Activated T-cell treated with anti-CD3 and anti-CD28 coated beads, Interleukin-2, amount 50 U/mL, for 4 hours (primary cell): ENCODE data around the gene MALRD1. TPM values are rescaled to one million over a fixed set of nuclear protein-coding genes. Genes with fewer than 3 reads are reported as not detected.

Experiments
- ATAC-seq, 2 donors: fragments of 200-7000 bp; cut with Tn5 transposase; one replicate each; pipeline ENCODE4 v1.10.0; 2021
- DNase-seq: peaks from one replicate; pipeline ENCODE4 v3.0.0-alpha.2; 2020
- H3K27me3 Mint-ChIP-seq: one replicate; pipeline ENCODE4 v1.8.0; 2021; ENCODE audit warnings: low read depth, mixed read lengths
- H3K36me3 Mint-ChIP-seq: one replicate; pipeline ENCODE4 v1.8.0; 2022; ENCODE audit warnings: mixed read lengths; ENCODE audit not compliant: insufficient read depth
- H3K4me1 Mint-ChIP-seq: one replicate; pipeline ENCODE4 v1.8.0; 2021; ENCODE audit warnings: low read depth, mixed read lengths
- H3K4me3 Mint-ChIP-seq: one replicate; pipeline ENCODE4 v1.8.0; 2021; ENCODE audit warnings: mild to moderate bottlenecking, moderate library complexity, mixed read lengths
- H3K9me3 Mint-ChIP-seq: one replicate; pipeline ENCODE4 v1.8.0; 2021; ENCODE audit warnings: mixed read lengths
- total RNA-seq, 3 donors: library from RNA; stranded (reverse); gene quantifications; one replicate each; pipeline ENCODE4 v1.2.1, GENCODE V29; 2021

Gene MALRD1
- total RNA-seq, 3 donors from 2014 or later, result not detected

DNA sequence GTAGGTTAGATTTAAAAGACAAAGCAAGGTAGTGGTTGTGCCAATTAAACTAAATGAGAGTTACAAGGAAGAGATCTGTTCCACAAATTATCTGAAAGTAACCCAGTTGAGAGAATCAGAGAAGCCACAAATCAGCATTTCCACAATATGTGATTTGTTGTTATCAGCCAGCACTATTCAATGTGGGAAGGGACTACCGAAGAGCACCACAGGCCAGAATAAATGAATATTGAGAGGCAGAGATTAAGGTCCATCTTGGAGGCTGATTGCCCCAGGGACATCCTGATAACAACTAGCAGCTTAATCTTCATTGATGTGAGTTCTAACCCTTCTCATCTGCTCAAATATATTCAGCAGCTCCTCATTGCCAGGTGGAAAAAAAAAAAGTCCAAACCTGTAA, 367.6 kb downstream of the MALRD1 start:
- H3K27me3 Mint-ChIP-seq, result no peaks in the 10 kb centered on the region
- H3K9me3 Mint-ChIP-seq, result peaks cover 4% of the 10 kb centered on the region
- H3K36me3 Mint-ChIP-seq, result no peaks in the 10 kb centered on the region
- H3K4me1 Mint-ChIP-seq, result no peaks in the 10 kb centered on the region
- DNase-seq, result no peak
- no peak overlapping the region for H3K4me3 Mint-ChIP-seq
- ATAC-seq, result no peak

DNA sequence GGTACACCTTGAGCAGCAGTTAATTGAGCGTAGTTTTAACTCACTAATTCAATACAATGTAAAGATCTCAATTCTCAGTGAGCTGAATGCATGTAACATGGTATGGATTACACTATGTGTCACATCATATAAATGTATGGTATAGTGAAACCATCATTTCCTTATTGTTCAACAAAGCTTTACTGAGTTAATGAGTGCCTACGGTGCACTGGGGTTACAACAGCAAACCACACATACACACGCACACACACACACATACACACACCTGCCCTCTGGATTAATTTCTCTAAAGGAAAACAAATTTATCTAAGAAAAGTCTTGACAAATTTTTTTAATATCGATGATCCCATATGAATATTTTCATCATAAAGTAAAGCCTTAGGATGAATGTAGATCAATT, 369.1 kb downstream of the MALRD1 start:
- DNase-seq (no peak), ATAC-seq (no peak)
- H3K4me1 Mint-ChIP-seq, result no peaks in the 10 kb centered on the region
- no peak overlapping the region for H3K4me3 Mint-ChIP-seq
- H3K9me3 Mint-ChIP-seq, result peaks cover 4% of the 10 kb centered on the region
- no peaks in the 10 kb centered on the region for H3K27me3 Mint-ChIP-seq
- H3K36me3 Mint-ChIP-seq, result no peaks in the 10 kb centered on the region

DNA sequence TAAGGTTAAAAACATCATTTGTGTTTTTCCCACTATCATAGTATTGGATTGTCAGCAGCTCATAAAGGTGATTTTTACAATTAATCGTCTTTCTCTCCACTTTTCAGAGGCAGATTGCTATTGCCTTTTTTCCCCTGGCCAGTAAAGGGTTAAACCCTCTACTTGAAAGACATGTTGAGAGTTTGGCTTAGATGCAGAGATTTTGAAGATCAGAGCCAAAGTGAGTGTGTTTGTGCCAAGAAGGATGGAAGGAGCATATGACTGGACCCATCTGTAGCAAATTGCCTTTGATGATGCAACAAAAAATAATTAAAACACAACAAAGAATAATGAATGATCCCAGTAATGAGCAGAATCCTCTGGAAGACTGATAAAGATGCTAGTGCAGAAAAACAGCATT, 373.1 kb downstream of the MALRD1 start:
- H3K4me1 Mint-ChIP-seq, result no peaks in the 10 kb centered on the region
- ATAC-seq (no peak), DNase-seq (no peak)
- H3K4me3 Mint-ChIP-seq, result no peak overlapping the region
- no peaks in the 10 kb centered on the region for H3K36me3 Mint-ChIP-seq
- H3K9me3 Mint-ChIP-seq, result peaks cover 4% of the 10 kb centered on the region
- no peaks in the 10 kb centered on the region for H3K27me3 Mint-ChIP-seq

GRCh38 chr10:19426034-19426433, 377.4 kb downstream of the MALRD1 start:
- no peaks in the 10 kb centered on the region for H3K4me1 Mint-ChIP-seq
- no peak overlapping the region for H3K4me3 Mint-ChIP-seq
- ATAC-seq (no peak), DNase-seq (no peak)
- no peaks in the 10 kb centered on the region for H3K9me3 Mint-ChIP-seq
- H3K27me3 Mint-ChIP-seq, result no peaks in the 10 kb centered on the region
- no peaks in the 10 kb centered on the region for H3K36me3 Mint-ChIP-seq

DNA sequence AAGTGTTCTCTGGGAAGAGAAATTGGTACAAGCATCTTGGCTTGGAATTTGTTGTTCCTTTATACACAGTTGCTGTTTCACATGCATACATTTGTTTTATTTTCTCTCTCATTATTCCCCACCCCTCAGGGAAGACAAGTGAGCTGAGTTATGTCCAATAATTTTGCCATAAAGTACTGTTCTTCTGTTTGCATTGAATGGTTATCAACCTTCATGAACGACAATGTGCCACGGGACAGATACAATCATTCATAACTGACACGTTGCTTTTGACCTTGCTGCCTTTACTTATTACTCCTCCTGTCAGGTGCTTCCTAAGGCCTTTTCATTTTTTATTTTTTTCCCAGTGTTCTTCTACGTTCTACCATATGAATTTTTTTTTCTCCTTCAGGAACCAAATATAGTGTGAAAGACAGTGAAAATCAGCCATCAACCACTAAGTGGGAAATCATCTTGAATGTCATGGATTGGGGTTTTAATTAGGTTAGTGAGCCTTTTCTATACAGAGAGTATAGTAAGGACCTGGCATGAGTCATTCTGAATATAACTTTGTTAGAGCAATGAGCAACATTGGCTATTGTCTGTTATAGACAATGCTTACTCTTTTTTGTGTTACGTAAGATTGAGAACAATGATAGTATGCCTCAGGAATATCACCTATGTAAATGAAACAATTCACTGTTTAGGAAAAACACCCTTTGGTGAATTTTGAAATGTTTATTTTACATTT, 383.2 kb downstream of the MALRD1 start:
- no peaks in the 10 kb centered on the region for H3K36me3 Mint-ChIP-seq

DNA sequence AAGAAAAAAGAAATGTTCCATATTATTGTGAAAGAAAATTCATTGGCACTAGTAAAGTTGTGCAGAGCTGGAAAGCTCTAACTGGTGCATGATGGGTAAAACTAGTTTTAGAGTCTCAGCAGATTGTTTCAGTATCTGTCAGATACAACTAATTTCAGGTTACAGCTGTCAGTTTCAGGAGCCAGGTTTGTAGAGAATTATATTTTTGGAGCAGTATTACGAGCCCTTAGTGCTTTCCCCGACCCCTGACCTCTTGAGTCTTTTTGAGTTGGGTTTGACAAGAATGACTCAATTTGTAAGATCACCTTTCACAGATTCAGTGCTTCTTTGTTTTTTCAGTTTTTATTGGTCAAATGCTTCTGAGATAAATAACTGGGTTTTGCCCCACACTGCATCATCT, 401.3 kb downstream of the MALRD1 start:
- Mint-ChIP-seq H3K4me1 (no peaks in the 10 kb centered on the region), H3K27me3 (no peaks in the 10 kb centered on the region), H3K9me3 (peaks cover 12% of the 10 kb centered on the region), H3K4me3 (no peak overlapping the region), H3K36me3 (no peaks in the 10 kb centered on the region)
- ATAC-seq (no peak), DNase-seq (no peak)

More for the DNA sequence above, 383.2 kb downstream of the MALRD1 start:
- Mint-ChIP-seq H3K4me1 (no peaks in the 10 kb centered on the region), H3K4me3 (no peak overlapping the region), H3K9me3 (peaks cover 8% of the 10 kb centered on the region), H3K27me3 (no peaks in the 10 kb centered on the region)
- DNase-seq, result no peak
- no peak for ATAC-seq

DNA sequence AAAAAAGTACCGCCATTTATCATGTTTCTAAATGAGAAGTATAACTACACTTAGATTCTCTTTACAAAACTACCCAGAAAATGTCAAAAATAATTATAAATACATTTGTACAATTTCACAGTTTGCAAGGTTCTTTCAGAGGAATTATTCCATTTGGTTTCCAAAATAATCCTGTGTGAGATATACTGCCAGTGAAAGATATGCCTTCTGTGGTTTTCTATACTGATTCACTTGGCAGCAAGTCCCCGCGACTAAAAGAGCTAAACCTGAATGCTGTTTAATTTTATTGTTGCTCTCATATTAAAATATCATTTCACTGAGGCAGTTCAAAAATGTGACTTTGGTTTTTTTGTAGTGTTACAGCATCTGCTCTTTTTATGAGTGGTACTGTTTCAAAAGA, 402.8 kb downstream of the MALRD1 start:
- DNase-seq, result no peak
- no peak for ATAC-seq
- Mint-ChIP-seq H3K27me3 (no peaks in the 10 kb centered on the region), H3K4me3 (no peak overlapping the region), H3K9me3 (peaks cover 9% of the 10 kb centered on the region), H3K36me3 (no peaks in the 10 kb centered on the region), H3K4me1 (no peaks in the 10 kb centered on the region)

- DNase-seq (no peak), ATAC-seq (no peak)
- H3K4me3 Mint-ChIP-seq, result no peak overlapping the region
- no peaks in the 10 kb centered on the region for H3K27me3 Mint-ChIP-seq
- no peaks in the 10 kb centered on the region for H3K4me1 Mint-ChIP-seq
- peaks cover 9% of the 10 kb centered on the region for H3K9me3 Mint-ChIP-seq
- H3K36me3 Mint-ChIP-seq, result no peaks in the 10 kb centered on the region
Observed at GRCh38 chr10:19451937-19452336, 403.3 kb downstream of the MALRD1 start.

DNA sequence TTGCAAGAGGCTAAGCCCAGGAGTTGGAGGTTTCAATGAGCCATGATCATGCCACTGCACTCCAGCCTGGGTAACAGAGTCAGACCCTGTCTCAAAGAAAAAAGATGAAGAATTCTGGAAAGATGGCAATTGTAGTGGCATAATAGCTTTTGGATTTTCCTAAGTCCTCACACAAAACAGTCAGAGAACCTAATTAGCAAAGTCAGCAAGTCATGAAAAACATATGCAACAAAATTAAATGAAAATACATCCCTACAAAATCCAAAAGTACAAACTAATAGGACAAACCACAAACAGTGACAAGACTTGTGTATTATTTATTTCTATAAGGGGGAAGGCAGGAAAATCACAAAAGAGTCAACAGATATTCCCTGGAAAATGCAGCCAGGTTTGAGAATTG, 405.4 kb downstream of the MALRD1 start:
- H3K27me3 Mint-ChIP-seq, result no peaks in the 10 kb centered on the region
- H3K4me3 Mint-ChIP-seq, result no peak overlapping the region
- ATAC-seq (no peak), DNase-seq (no peak)
- H3K4me1 Mint-ChIP-seq, result no peaks in the 10 kb centered on the region
- peaks cover 9% of the 10 kb centered on the region for H3K9me3 Mint-ChIP-seq
- no peaks in the 10 kb centered on the region for H3K36me3 Mint-ChIP-seq

DNA sequence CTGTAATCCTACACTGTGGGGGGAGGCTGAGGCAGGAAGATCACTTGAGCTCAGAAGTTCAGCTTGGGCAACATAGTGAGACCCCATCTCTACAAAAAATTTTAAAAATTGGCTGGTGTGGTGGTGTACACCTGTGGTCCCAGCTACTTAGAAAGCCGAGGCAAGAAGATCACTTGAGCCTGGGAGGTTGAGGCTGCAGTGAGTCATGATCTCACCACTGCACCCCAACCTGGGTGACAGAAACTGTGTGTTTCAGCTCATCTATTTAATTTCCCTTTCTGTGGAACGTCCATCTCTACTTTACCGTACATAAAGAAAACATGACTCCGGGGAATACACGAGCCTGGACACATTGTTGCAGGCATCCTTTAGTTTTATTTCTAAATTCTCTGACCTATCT, 413.0 kb downstream of the MALRD1 start:
- H3K4me3 Mint-ChIP-seq, result no peak overlapping the region
- H3K4me1 Mint-ChIP-seq, result no peaks in the 10 kb centered on the region
- H3K36me3 Mint-ChIP-seq, result no peaks in the 10 kb centered on the region
- H3K27me3 Mint-ChIP-seq, result no peaks in the 10 kb centered on the region
- DNase-seq, result no peak
- H3K9me3 Mint-ChIP-seq, result peaks cover 3% of the 10 kb centered on the region
- ATAC-seq, result no peak

- no peaks in the 10 kb centered on the region for H3K9me3 Mint-ChIP-seq
- no peaks in the 10 kb centered on the region for H3K36me3 Mint-ChIP-seq
- H3K27me3 Mint-ChIP-seq, result no peaks in the 10 kb centered on the region
- ATAC-seq (no peak), DNase-seq (no peak)
- H3K4me1 Mint-ChIP-seq, result no peaks in the 10 kb centered on the region
- no peak overlapping the region for H3K4me3 Mint-ChIP-seq
Observed at GRCh38 chr10:19466709-19467108, 418.1 kb downstream of the MALRD1 start.

GRCh38 chr10:19468413-19468812, 419.8 kb downstream of the MALRD1 start:
- H3K4me3 Mint-ChIP-seq, result no peak overlapping the region
- DNase-seq (no peak), ATAC-seq (no peak)
- no peaks in the 10 kb centered on the region for H3K27me3 Mint-ChIP-seq
- peaks cover 3% of the 10 kb centered on the region for H3K9me3 Mint-ChIP-seq
- no peaks in the 10 kb centered on the region for H3K36me3 Mint-ChIP-seq
- H3K4me1 Mint-ChIP-seq, result no peaks in the 10 kb centered on the region

GRCh38 chr10:19469521-19469920, 420.9 kb downstream of the MALRD1 start:
- no peaks in the 10 kb centered on the region for H3K4me1 Mint-ChIP-seq
- peaks cover 8% of the 10 kb centered on the region for H3K9me3 Mint-ChIP-seq
- ATAC-seq, result no peak

GRCh38 chr10:19479854-19480253, 431.3 kb downstream of the MALRD1 start:
- DNase-seq, result no peak
- Mint-ChIP-seq H3K9me3 (peaks cover 3% of the 10 kb centered on the region), H3K27me3 (no peaks in the 10 kb centered on the region), H3K36me3 (no peaks in the 10 kb centered on the region), H3K4me3 (no peak overlapping the region), H3K4me1 (no peaks in the 10 kb centered on the region)
- no peak for ATAC-seq

More at GRCh38 chr10:19469521-19469920, 420.9 kb downstream of the MALRD1 start:
- H3K4me3 Mint-ChIP-seq, result no peak overlapping the region
- H3K36me3 Mint-ChIP-seq, result no peaks in the 10 kb centered on the region
- no peak for DNase-seq
- no peaks in the 10 kb centered on the region for H3K27me3 Mint-ChIP-seq

- H3K9me3 Mint-ChIP-seq, result peaks cover 3% of the 10 kb centered on the region
Observed at GRCh38 chr10:19480353-19480752, 431.8 kb downstream of the MALRD1 start.

More at GRCh38 chr10:19480353-19480752, 431.8 kb downstream of the MALRD1 start:
- DNase-seq (no peak), ATAC-seq (no peak)
- no peaks in the 10 kb centered on the region for H3K27me3 Mint-ChIP-seq
- H3K4me1 Mint-ChIP-seq, result no peaks in the 10 kb centered on the region
- no peaks in the 10 kb centered on the region for H3K36me3 Mint-ChIP-seq
- no peak overlapping the region for H3K4me3 Mint-ChIP-seq
